Measurements from ENCODE around the gene SRSF9.

- TF ChIP-seq, protein P1, sequence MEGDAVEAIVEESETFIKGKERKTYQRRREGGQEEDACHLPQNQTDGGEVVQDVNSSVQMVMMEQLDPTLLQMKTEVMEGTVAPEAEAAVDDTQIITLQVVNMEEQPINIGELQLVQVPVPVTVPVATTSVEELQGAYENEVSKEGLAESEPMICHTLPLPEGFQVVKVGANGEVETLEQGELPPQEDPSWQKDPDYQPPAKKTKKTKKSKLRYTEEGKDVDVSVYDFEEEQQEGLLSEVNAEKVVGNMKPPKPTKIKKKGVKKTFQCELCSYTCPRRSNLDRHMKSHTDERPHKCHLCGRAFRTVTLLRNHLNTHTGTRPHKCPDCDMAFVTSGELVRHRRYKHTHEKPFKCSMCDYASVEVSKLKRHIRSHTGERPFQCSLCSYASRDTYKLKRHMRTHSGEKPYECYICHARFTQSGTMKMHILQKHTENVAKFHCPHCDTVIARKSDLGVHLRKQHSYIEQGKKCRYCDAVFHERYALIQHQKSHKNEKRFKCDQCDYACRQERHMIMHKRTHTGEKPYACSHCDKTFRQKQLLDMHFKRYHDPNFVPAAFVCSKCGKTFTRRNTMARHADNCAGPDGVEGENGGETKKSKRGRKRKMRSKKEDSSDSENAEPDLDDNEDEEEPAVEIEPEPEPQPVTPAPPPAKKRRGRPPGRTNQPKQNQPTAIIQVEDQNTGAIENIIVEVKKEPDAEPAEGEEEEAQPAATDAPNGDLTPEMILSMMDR (conservative IDR thresholded peaks at IDR 0.05): no peak
- no peak for TF ChIP-seq EZH2 (IDR thresholded peaks at IDR 0.05; ENCODE audit: low read depth)
Measured at GRCh38 chr12:120473807-120474615, 4.5 kb upstream of the SRSF9 start.

Data from PC-9 (cell line).